Measurements from ENCODE around the gene CYS1. TPM values are rescaled to one million over a fixed set of nuclear protein-coding genes. Genes with fewer than 3 reads are reported as not detected.
"Not testable (repeated sequence)": the region's sequence is repeated elsewhere in the genome, so short reads cannot be mapped to it uniquely, and the experiment has no call there.

The CYS1 gene
- polyA plus RNA-seq, 1 donor = 83.0 TPM

- DNase-seq = no peak
Observed at GRCh38 chr2:10031886-10032745, 48.1 kb downstream of the CYS1 start.

DNA sequence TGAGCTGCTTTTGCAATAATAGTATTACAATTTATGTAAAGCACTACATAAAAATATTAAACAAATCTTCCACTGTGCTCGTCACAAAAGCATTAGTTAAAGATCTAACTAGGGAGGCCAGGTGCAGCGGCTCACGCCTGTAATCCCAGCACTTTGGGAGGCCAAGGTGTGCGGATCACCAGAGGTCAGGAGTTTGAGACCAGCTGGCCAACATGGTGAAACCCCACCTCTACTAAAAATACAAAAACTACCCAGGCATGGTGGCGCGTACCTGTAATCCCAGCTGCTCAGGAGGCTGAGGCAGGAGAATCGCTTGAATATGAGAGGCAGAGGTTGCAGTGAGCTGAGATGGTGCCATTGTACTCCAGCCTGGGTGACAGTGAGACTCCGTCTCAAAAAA is 49.4 kb downstream of the CYS1 start:
- not testable (repeated sequence) for DNase-seq

DNA sequence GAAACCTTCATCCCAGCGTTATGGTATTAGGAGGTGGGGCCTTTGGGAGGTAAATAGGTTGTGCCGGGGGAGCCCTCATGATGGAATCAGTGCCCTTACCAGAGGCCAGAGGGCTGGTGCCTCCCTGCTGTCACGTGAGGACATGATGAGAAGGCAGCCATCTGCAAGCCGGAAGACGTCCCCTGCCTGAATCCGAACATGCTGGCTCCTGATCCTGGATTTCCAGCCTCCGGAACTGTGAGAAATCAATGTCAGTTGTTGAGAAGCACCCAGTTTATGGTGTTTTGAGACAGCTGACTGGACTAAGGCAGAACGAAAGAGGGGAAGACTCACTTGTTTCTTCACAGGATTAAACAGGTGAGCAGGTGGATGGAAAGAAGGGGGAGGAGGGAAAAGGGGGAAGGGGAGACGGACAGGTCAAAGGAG is 49.9 kb downstream of the CYS1 start:
- no peak for DNase-seq

DNA sequence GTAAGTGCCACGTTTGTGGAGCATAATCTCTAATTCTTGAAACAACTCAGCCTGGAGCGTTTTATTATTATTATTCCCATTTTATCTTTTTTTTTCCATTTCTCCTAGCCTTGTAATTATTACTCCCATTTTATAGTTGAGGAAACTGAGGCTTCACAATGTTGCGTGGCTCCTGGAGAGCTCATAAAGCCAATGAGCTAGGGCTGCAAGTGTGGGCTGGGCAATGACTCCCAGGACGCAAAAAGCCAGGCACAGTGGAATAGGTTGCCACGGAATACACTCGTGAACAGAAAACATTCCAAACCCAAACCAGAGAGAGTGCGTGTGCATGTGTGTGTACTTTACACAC is 50.4 kb downstream of the CYS1 start:
- no peak for DNase-seq

DNA sequence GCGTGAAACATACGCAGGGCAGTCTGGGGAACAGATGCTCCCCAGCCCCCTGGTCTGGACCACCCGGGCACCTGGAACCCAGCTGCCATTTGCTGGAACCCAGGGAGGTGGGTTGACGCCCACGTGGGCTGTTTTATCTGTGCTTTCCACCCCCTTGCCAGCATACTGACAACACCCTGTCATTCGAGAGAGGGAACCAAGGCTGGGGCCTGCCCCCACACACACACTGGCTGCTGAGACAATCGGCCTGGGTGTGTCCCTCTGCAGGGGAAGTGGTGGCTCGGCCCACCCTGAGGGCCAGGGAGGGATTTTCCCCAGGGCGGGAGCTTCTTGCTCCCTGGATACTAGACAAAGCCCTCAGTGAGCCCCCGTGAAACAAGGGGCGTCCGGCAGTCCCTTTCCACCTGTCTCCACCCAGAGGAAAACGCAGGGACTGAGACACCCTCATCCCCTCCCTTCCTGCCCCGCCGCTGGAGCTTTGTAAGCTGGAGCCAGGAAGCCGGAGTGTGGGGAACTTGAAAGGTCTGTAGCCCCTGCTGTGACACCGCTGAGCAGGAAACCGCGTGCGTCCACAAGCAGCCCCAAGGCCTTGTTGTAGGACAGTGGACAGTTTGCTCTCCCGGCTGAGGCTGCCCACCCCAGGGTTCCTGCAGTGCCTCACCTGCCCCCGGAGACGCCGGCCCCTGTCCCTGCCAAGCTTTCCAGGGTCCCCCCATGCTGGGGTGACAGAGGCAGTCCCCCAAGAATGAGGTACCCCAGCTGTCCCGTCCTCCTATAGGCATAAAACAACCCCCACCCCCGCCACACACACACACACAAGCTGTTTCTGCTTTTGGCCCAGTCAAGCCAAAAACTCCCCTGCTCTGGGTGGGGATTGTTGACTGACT is 51.0 kb downstream of the CYS1 start:
- no peak for DNase-seq

DNA sequence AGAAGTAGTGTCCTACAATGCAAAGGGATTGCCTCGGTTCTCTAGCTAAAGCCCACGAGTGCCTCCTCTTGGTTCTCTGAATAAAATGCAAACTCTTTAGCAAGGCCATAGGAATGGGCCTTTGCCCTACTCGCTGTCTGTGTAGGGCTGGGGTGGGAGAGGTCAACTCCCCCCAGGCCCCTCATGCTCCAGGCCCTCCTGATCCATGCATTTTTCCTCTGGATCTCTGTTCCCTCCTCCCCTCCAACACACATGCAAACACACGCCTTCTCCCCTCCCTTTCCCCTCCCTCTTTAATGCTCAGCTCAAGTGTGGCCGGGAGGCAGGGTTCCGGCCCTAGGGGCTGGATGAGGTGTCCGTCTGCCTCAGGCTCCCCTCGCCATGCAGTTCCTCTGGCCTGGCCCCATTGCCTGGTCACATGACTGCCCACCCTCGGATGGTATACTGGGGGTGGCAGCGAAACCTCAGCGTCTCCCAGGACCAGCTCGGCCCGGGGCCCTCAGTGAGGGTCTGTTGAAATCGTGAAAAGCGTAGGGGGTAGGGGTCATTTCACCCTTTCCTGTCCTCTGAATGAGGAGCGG is 51.7 kb downstream of the CYS1 start:
- DNase-seq = no peak

DNA sequence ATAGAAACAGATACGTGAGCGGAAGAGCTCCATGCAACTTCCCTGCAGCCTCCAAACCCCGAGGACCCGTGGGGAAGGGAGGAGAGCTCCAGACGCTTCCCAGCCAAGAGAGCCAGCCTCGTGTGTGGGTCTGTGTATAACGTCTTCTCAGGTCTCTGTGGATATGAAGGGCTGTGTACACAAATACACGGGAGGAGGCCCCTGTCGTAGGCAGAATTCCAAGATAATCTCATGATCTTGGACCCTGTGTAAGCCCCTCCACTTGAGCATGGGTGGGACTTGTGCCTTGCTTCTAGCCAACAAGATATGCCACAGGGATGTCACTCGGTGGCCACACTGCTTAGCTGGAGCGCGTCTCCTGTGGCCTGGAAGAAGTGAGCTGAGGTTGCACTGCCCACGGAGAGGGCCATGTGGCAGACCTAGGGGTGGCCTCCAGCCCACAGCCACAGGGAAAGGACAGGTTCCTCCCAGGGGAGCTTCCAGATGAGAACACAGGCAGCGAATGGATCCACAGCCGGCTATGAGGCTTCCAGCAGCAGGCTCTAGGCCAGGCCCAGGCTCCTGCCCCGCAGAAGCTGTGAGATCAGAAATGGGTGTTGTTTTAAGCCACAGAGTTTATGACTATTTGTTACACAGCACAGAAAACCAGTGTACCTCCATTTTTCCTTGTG is 52.4 kb downstream of the CYS1 start:
- no peak for DNase-seq

DNA sequence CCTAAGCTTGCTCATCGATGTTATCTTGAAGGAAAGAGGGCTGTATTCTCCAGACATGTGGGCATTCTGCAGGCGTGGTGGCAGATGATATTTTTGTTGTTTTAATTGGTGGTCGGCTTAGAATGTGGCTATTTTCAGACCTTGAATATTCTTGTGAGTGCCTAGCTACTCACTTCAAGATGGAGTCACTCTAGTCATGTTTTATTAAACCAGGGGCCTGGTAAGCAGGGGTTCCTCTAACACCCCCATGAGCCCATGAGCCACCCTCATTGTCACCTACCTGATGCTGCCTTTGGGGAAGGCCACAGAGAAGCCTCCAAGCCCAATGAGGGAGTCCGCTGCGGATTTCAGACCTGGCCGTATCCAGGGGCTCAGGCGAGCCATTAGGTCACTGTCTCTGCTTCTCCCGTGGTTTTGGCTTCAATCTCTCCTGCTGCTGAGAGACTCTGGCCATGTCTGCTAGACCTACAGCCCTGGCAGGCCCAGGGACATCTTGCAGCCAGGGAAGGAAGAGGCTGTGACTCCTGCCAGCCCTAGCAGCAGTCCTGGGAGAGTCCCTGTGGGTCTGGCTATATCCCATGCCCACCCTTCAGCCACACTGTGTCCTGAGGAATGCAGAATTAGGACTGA is 53.2 kb downstream of the CYS1 start:
- DNase-seq = no peak

- no peak for DNase-seq
Observed at GRCh38 chr2:10022966-10023662, 57.1 kb downstream of the CYS1 start.

DNA sequence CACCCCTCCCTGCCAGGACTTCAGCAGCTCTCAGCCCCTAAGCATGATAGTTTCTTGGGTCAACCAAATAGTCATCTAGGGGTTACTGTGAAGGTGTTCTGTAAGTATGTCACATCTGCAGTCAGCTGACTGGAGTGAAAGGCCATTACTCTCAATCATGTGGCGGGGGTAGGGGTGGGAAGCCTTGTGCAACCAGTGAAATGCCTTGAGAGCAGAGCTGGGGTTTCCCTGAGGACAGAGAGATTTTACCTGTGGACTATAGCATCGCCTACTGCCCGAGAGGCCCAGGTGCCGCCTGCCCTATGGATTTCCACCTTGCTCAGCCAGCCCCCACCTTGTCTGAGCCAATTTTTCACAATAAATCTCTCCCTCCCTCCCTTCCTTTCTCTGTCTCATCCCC is 57.8 kb downstream of the CYS1 start:
- no peak for DNase-seq

GRCh38 chr2:10022041-10022421 is 58.2 kb downstream of the CYS1 start:
- DNase-seq = no peak

DNA sequence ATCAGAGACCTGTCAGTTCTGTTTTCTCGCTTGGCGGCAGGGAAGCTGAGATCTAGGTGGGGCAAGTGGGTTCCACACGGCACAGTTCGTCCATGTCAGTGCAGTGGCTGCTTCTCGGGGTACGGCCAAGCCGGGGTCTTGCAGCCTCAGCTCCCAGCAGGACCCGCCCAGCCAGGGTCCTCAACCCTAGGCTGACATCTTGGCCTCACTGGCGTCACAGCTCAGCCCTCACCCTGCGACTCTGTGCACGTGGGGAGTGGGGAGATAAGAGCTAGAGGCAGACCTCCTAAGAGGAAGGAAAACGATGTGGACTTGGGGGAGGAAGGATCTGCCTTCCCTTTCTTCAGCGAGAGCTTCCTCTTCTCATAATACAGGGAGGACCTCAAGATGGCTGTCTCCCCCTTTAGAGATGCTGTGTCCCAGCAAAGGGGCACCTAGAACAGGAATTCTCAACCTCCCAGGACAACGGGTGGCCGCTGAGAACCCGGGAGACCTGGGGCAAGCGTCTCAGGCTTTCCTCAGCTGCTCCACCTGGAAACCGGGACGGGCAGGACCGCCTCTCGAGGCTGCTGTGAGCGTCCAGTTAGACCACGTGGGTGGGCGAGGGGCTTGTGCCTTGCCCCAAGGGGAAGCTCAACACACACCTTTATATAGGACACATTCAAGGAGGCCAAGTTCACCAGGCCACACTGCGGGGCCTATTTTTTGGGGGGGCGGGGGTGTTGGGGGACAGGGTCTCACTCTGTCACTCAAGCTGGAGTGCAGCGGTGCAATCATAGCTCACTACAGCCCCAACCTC is 60.4 kb downstream of the CYS1 start:
- DNase-seq = no peak

GRCh38 chr2:10019174-10019573 is 61.0 kb downstream of the CYS1 start:
- no peak for DNase-seq

DNA sequence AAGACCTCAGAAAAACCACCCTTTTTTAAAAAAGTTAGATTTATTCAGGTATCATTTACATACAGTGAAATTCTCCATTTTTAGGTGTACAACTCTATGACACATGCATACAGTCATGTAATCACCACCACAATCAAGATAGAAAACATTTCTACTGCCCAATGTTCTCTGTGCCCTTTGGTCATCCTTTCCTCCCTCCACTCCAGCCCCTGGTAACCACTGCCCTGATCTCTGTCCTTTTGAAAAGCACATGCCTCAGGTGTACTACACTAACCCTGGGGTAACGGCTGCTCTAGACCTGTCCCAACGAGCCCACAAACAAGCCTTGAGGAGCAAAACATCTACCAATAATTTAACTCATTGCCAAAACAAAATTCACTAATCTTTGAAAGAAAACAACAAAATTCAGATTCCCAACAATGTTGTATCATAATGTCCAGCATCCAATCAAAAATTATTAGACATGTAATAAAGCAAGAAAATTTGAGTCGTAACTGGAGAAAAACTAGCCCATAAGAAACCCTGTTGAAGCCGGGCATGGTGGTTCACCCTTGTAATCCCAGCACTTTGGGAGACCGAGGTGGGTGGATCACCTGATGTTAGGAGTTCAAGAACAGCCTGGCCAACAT is 62.8 kb downstream of the CYS1 start:
- no peak for DNase-seq

DNA sequence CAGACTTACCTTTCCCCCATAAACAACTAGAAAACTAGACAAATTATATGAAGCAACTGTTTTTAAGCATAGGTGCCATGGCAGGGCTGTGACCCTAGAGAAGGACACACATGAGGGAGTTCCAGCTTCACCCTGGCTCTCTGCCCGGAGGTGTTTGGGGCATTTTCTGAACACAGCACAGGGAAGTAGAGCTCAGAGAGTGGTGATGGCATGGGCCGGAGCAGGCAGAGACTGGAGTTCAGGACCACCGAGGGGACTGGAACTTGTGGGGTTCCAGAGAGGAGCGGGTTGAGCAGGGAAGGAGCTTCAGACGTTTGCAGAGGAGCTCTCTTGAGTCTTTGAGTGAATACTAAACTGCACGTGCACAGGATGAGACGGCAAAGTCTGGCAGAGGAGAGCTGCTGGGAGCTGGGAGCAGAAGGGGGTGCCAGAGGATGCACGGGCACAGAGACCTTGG is 63.4 kb downstream of the CYS1 start:
- no peak for DNase-seq

- no peak for DNase-seq
Observed at GRCh38 chr2:10016001-10016801, 64.0 kb downstream of the CYS1 start.

GRCh38 chr2:10015376-10015989 is 64.7 kb downstream of the CYS1 start:
- not testable (repeated sequence) for DNase-seq

DNA sequence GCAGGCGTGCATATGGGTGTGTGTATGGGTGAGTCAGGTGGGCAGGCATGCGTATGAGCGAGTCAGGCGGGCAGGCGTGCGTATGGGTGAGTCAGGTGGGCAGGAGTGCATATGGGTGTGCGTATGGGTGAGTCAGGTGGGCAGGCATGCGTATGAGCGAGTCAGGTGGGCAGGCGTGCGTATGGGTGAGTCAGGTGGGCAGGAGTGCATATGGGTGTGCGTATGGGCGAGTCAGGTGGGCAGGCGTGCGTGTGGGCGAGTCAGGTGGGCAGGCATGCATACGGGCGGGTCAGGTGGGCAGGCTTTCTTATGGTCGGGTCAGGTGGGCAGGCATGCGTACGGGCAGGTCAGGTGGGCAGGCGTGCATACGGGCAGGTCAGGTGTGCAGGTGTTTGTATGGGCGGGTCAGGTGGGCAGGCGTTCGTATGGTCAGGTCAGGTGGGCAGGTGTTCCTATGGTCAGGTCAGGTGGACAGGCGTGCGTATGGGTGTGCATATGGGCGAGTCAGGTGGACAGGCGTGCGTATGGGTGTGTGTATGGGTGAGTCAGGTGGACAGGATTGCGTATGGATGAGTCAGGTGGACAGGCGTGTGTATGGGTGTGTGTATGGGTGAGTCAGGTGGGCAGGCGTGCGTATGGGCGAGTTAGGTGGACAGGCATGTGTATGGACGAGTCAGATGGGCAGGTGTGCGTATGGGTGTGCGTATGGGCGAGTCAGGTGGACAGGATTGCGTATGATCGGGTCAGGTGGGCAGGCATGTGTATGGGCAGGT is 65.6 kb downstream of the CYS1 start:
- DNase-seq = no peak

All from left kidney (tissue), 2 donors.